Activated naive CD8-positive, alpha-beta T cell (primary cell): Measurements from ENCODE around the gene PYGO1.
"Not testable (repeated sequence)": the region's sequence is repeated elsewhere in the genome, so short reads cannot be mapped to it uniquely, and the experiment has no call there.

Experiments
- H3K27ac Mint-ChIP-seq: one replicate; pipeline ENCODE4 v1.8.0; 2021; ENCODE audit warnings: mixed read lengths
- H3K27me3 Mint-ChIP-seq: one replicate; pipeline ENCODE4 v1.8.0; 2021; ENCODE audit warnings: mixed read lengths
- H3K36me3 Mint-ChIP-seq: one replicate; pipeline ENCODE4 v1.8.0; 2021; ENCODE audit warnings: mixed read lengths
- H3K4me1 Mint-ChIP-seq: one replicate; pipeline ENCODE4 v1.8.0; 2021; ENCODE audit warnings: low read depth, mixed read lengths
- H3K4me3 Mint-ChIP-seq: one replicate; pipeline ENCODE4 v1.8.0; 2021; ENCODE audit warnings: mild to moderate bottlenecking, mixed read lengths
- H3K9me3 Mint-ChIP-seq: one replicate; pipeline ENCODE4 v1.8.0; 2021; ENCODE audit warnings: low read depth, mixed read lengths

Gene PYGO1

GRCh38 chr15:55499151-55499550 lies 89.0 kb downstream of the PYGO1 start:
- Mint-ChIP-seq H3K9me3 (no peaks in the 10 kb centered on the region), H3K4me3 (peak overlapping the region; percentile 88), H3K27me3 (peaks cover 4% of the 10 kb centered on the region), H3K4me1 (peaks cover 22% of the 10 kb centered on the region), H3K36me3 (no peaks in the 10 kb centered on the region), H3K27ac (no peak overlapping the region)

- Mint-ChIP-seq H3K4me1 (peaks cover 22% of the 10 kb centered on the region), H3K27ac (peak overlapping the region; percentile 85)
- H3K9me3 Mint-ChIP-seq = not testable (repeated sequence)
These were observed 89.8 kb downstream of the PYGO1 start for GRCh38 chr15:55498109-55498938.

GRCh38 chr15:55496716-55497115 lies 91.4 kb downstream of the PYGO1 start:
- no peaks in the 10 kb centered on the region for H3K27me3 Mint-ChIP-seq
- no peaks in the 10 kb centered on the region for H3K9me3 Mint-ChIP-seq
- no peak overlapping the region for H3K27ac Mint-ChIP-seq
- no peaks in the 10 kb centered on the region for H3K36me3 Mint-ChIP-seq
- H3K4me3 Mint-ChIP-seq = peak overlapping the region; percentile 30
- peaks cover 22% of the 10 kb centered on the region for H3K4me1 Mint-ChIP-seq

More at GRCh38 chr15:55498109-55498938, 89.8 kb downstream of the PYGO1 start:
- not testable (repeated sequence) for H3K27me3 Mint-ChIP-seq, H3K36me3 Mint-ChIP-seq
- H3K4me3 Mint-ChIP-seq = peak overlapping the region; percentile 88

- H3K9me3 Mint-ChIP-seq = no peaks in the 10 kb centered on the region
- peaks cover 22% of the 10 kb centered on the region for H3K4me1 Mint-ChIP-seq
- H3K27me3 Mint-ChIP-seq = no peaks in the 10 kb centered on the region
- H3K4me3 Mint-ChIP-seq = no peak overlapping the region
- no peak overlapping the region for H3K27ac Mint-ChIP-seq
- H3K36me3 Mint-ChIP-seq = no peaks in the 10 kb centered on the region
These were observed 93.2 kb downstream of the PYGO1 start for GRCh38 chr15:55494931-55495330.

GRCh38 chr15:55488952-55489600 lies 99.1 kb downstream of the PYGO1 start:
- not testable (repeated sequence) for H3K4me3 Mint-ChIP-seq, H3K9me3 Mint-ChIP-seq, H3K4me1 Mint-ChIP-seq, H3K27me3 Mint-ChIP-seq, H3K36me3 Mint-ChIP-seq, H3K27ac Mint-ChIP-seq
